Prostate gland (tissue), 2 donors: ENCODE results near the gene ITLN2. TPM values are rescaled to one million over a fixed set of nuclear protein-coding genes. Genes with fewer than 3 reads are reported as not detected.
"Not testable (repeated sequence)": the region's sequence is repeated elsewhere in the genome, so short reads cannot be mapped to it uniquely, and the experiment has no call there.

ENCODE experiments used
- DNase-seq: peaks from one replicate; pipeline ENCODE4 v3.0.0-alpha.2; 2019; ENCODE audit warnings: low spot score
- H3K27ac ChIP-seq, 2 donors: fragments of 200-600 bp; sonication (generic); 2 replicates each; pipeline ENCODE4 v1.5.1; 2017 to 2019
- H3K27me3 ChIP-seq: fragments of 200-600 bp; sonication (generic); replicated peaks from 2 replicates; pipeline ENCODE4 v1.5.1; 2019; ENCODE audit not compliant: insufficient read depth
- H3K36me3 ChIP-seq, 2 donors: fragments of 200-600 bp; sonication (generic); 1 replicate in 1 of 2; 2 replicates in 1 of 2; pipeline versions ENCODE4 v1.5.1 to v1.8.1; 2017 to 2019
- H3K4me1 ChIP-seq: fragments of 200-600 bp; sonication (generic); replicated peaks from 2 replicates; pipeline ENCODE4 v1.5.1; 2019
- H3K4me3 ChIP-seq, 2 donors: fragments of 200-600 bp; sonication (generic); 2 replicates each; pipeline ENCODE4 v1.5.1; 2017 to 2019
- H3K9me3 ChIP-seq: fragments of 200-600 bp; sonication (generic); 2 replicates; pipeline ENCODE4 v1.5.1; 2017
- POLR2A ChIP-seq: fragments of 450-650 bp; IDR thresholded peaks from one replicate; pipeline ENCODE4 v1.6.1; 2016; ENCODE audit warnings: antibody characterized with exemption, mild to moderate bottlenecking
- POLR2AphosphoS5 ChIP-seq: sonication (generic); formaldehyde crosslinking; IDR thresholded peaks from one replicate; pipeline ENCODE4 v1.6.1; 2017; ENCODE audit warnings: antibody characterized with exemption
- WGBS: methylation state at CpG from one replicate; pipeline ENCODE4 v1.1.5; 2018; 5-methylcytosine and 5-hydroxymethylcytosine counted together
- intact Hi-C: fragments of 100-400 bp; cut with DNase I; formaldehyde crosslinking; loops from one replicate; pipeline ENCODE4 v1.14.2; 2022
- total RNA-seq, 2 donors: library from RNA; depleted of rRNA; stranded (reverse); fragments of >200 nt; gene quantifications; one replicate each; pipeline ENCODE4 v1.1.0, GENCODE V29; 2016
- TF ChIP-seq, protein P1 (sequence below), 4 experiments: fragments of 200-600 bp in 2 of 4; fragments of 450-650 bp in 2 of 4; sonication (generic) in 2 of 4; IDR thresholded peaks; 1 replicate in 3 of 4; 2 replicates in 1 of 4; pipeline ENCODE4 v1.5.1; 2016 to 2019; ENCODE audit warnings: antibody characterized with exemption in 4 of 4, mild to moderate bottlenecking in 2 of 4, moderate library complexity in 2 of 4

ITLN2 gene
- total RNA-seq, 2 donors from 2014 or later = 0.82 to 2.4 TPM

- Histone ChIP-seq H3K4me3 (no peak overlapping the region), H3K9me3 (no peaks in the 10 kb centered on the region), H3K36me3 (no peaks in the 10 kb centered on the region), H3K27ac (no peak overlapping the region), H3K27me3 (no peaks in the 10 kb centered on the region), H3K4me1 (no peaks in the 10 kb centered on the region)
- intact Hi-C loops = no loop called here
- DNase-seq = no peak
- 89% methylated on average over 12 of the region's 12 CpGs for WGBS
- no peak for TF ChIP-seq POLR2A
- TF ChIP-seq, protein P1, sequence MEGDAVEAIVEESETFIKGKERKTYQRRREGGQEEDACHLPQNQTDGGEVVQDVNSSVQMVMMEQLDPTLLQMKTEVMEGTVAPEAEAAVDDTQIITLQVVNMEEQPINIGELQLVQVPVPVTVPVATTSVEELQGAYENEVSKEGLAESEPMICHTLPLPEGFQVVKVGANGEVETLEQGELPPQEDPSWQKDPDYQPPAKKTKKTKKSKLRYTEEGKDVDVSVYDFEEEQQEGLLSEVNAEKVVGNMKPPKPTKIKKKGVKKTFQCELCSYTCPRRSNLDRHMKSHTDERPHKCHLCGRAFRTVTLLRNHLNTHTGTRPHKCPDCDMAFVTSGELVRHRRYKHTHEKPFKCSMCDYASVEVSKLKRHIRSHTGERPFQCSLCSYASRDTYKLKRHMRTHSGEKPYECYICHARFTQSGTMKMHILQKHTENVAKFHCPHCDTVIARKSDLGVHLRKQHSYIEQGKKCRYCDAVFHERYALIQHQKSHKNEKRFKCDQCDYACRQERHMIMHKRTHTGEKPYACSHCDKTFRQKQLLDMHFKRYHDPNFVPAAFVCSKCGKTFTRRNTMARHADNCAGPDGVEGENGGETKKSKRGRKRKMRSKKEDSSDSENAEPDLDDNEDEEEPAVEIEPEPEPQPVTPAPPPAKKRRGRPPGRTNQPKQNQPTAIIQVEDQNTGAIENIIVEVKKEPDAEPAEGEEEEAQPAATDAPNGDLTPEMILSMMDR (IDR thresholded peaks at IDR 0.05) = no peak
- no peak for TF ChIP-seq POLR2AphosphoS5
Observed at GRCh38 chr1:160935527-160936258, 18.9 kb downstream of the ITLN2 start.

- H3K4me1 ChIP-seq, H3K27me3 ChIP-seq, H3K4me3 ChIP-seq, H3K36me3 ChIP-seq, intact Hi-C loops, H3K27ac ChIP-seq, DNase-seq, H3K9me3 ChIP-seq: not testable (repeated sequence)
- WGBS = 91% methylated on average over 19 of the region's 31 CpGs
Observed at GRCh38 chr1:160933305-160933704, 21.3 kb downstream of the ITLN2 start.

GRCh38 chr1:160925652-160926244, 28.9 kb downstream of the ITLN2 start:
- no peak overlapping the region for H3K4me3 ChIP-seq
- H3K27ac ChIP-seq = no peak overlapping the region
- H3K27me3 ChIP-seq = no peaks in the 10 kb centered on the region
- 70% methylated on average over 5 of the region's 5 CpGs for WGBS
- H3K9me3 ChIP-seq = no peaks in the 10 kb centered on the region
- H3K4me1 ChIP-seq = no peaks in the 10 kb centered on the region
- no peaks in the 10 kb centered on the region for H3K36me3 ChIP-seq
- TF ChIP-seq POLR2AphosphoS5 (no peak), POLR2A (no peak)
- TF ChIP-seq, protein P1 (IDR thresholded peaks at IDR 0.05) = no peak
- intact Hi-C loops = no loop called here
- DNase-seq = no peak

DNA sequence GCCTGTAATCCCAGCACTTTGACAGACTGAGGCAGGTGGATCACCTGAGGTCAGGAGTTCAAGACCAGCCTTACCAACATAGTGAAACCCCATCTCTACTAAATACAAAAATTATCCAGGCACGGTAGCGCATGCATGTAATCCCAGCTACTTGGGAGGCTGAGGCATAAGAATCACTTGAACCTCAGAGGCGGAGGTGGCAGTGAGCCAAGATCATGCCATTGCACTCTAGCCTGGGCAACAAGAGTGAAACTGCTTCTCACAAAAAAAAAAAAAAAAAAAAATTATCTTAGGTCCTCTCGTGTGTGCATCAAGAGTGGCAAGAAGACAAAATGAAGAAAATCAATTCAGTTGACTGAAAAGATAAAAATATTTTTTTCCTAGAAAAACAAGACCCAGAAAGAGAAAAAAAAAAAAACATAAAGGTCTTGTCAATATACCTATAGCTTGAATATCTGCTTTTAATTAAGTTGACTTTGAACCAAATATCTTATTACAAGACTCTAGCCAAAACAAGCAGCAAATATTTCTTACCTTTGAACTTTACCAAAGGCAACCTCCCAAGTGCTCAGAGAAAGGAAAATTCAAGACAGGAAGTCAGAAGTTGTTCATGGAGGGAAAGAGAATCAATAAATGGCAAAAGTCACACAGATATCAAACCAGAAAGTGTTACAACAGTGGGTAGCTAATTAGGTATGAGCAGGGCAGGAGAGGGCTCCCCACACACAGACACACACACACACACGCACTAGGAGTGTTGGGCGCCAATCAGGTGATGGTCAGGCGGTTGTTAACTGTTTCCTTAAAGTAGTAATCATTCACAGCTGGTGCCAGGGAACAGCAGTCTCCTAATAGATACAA, 29.6 kb downstream of the ITLN2 start:
- H3K4me1 ChIP-seq = no peaks in the 10 kb centered on the region
- no peak overlapping the region for H3K27ac ChIP-seq
- no peaks in the 10 kb centered on the region for H3K36me3 ChIP-seq
- WGBS = 84% methylated on average over 7 of the region's 7 CpGs
- no peak overlapping the region for H3K4me3 ChIP-seq
- H3K9me3 ChIP-seq = no peaks in the 10 kb centered on the region
- intact Hi-C loops = no loop called here
- DNase-seq = no peak
- TF ChIP-seq POLR2AphosphoS5 (no peak), POLR2A (no peak)
- TF ChIP-seq, protein P1 (IDR thresholded peaks at IDR 0.05) = no peak
- H3K27me3 ChIP-seq = no peaks in the 10 kb centered on the region

GRCh38 chr1:160916666-160917065, 37.9 kb downstream of the ITLN2 start:
- Histone ChIP-seq H3K36me3 (no peaks in the 10 kb centered on the region), H3K27ac (no peak overlapping the region), H3K27me3 (no peaks in the 10 kb centered on the region), H3K4me1 (no peaks in the 10 kb centered on the region), H3K4me3 (no peak overlapping the region), H3K9me3 (no peaks in the 10 kb centered on the region)
- DNase-seq = no peak
- intact Hi-C loops = no loop called here
- 38% methylated on average over 2 of the region's 2 CpGs for WGBS
- no peak for TF ChIP-seq POLR2AphosphoS5
- TF ChIP-seq, protein P1 (IDR thresholded peaks at IDR 0.05) = no peak
- TF ChIP-seq POLR2A = no peak

DNA sequence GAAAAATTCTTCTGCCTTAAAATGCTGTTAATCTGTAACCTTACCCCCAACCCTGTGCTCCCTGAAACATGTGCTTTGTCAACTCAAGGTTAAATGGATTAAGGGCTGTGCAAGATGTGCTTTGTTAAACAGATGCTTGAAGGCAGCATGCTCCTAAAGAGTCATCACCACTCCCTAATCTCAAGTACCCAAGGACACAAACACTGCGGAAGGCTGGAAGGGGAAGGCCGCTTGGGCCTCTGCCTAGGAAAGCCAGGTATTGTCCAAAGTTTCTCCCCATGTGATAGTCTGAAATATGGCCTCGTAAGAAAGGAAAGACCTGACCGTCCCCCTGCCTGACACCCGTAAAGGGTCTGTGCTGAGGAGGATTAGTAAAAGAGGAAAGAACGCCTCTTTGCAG, 41.4 kb downstream of the ITLN2 start:
- intact Hi-C loops, H3K36me3 ChIP-seq, H3K27ac ChIP-seq, H3K27me3 ChIP-seq, DNase-seq, H3K4me3 ChIP-seq, H3K9me3 ChIP-seq, H3K4me1 ChIP-seq: not testable (repeated sequence)
- WGBS = 66% methylated on average over 6 of the region's 6 CpGs
